Esophagus muscularis mucosa (tissue), 4 donors: ENCODE data around the gene PLSCR3. TPM values are rescaled to one million over a fixed set of nuclear protein-coding genes. Genes with fewer than 3 reads are reported as not detected.

Experiments used
- DNase-seq: peaks from one replicate; pipeline ENCODE4 v3.0.0-alpha.2; 2017; ENCODE audit errors: extremely low spot score
- H3K27ac ChIP-seq, 4 donors: fragments of 200-600 bp; sonication (generic); replicated peaks in 1 of 4; 1 replicate in 3 of 4; 2 replicates in 1 of 4; pipeline ENCODE4 v1.5.1; 2016 to 2019; ENCODE audit warnings: mild to moderate bottlenecking in 1 of 4
- H3K27me3 ChIP-seq, 4 donors: fragments of 200-600 bp; sonication (generic); one replicate each; pipeline versions ENCODE4 v1.5.1 to v1.6.0; 2016 to 2019
- H3K36me3 ChIP-seq, 4 donors: fragments of 200-600 bp; sonication (generic); one replicate each; pipeline ENCODE4 v1.5.1; 2016 to 2019
- H3K4me1 ChIP-seq, 4 donors: fragments of 200-600 bp; sonication (generic); one replicate each; pipeline ENCODE4 v1.5.1; 2016 to 2019
- H3K4me3 ChIP-seq, 4 donors: fragments of 200-600 bp; sonication (generic); 1 replicate in 2 of 4; 2 replicates in 2 of 4; pipeline ENCODE4 v1.5.1; 2016 to 2019; ENCODE audit warnings: mild to moderate bottlenecking in 4 of 4, moderate library complexity in 1 of 4
- H3K9me3 ChIP-seq, 4 donors: fragments of 200-600 bp; sonication (generic); 1 replicate in 3 of 4; 2 replicates in 1 of 4; pipeline ENCODE4 v1.5.1; 2016 to 2019
- CTCF ChIP-seq, 3 experiments: fragments of 200-600 bp in 2 of 3; fragments of 450-650 bp in 1 of 3; sonication (generic) in 2 of 3; IDR thresholded peaks; one replicate each; pipeline ENCODE4 v1.5.1; 2017 to 2019; ENCODE audit warnings: antibody characterized with exemption in 3 of 3, mild to moderate bottlenecking in 2 of 3, moderate library complexity in 1 of 3
- EP300 ChIP-seq: sonication (generic); formaldehyde crosslinking; IDR thresholded peaks from one replicate; pipeline ENCODE4 v1.6.1; 2017; ENCODE audit warnings: antibody characterized with exemption
- POLR2A ChIP-seq: fragments of 450-650 bp; IDR thresholded peaks from one replicate; pipeline ENCODE4 v1.6.1; 2017; ENCODE audit warnings: antibody characterized with exemption, moderate library complexity, mild to moderate bottlenecking, low read depth
- POLR2AphosphoS5 ChIP-seq, 2 donors: sonication (generic); formaldehyde crosslinking; IDR thresholded peaks; one replicate each; pipeline ENCODE4 v1.6.1; 2017; ENCODE audit warnings: antibody characterized with exemption in 2 of 2
- WGBS: methylation state at CpG from one replicate; pipeline ENCODE4 v1.1.5; 2018; 5-methylcytosine and 5-hydroxymethylcytosine counted together
- intact Hi-C: fragments of 100-400 bp; cut with DNase I; formaldehyde crosslinking; loops from one replicate; pipeline ENCODE4 v1.15.1; 2023
- total RNA-seq, 4 donors: library from RNA; depleted of rRNA; stranded (reverse); fragments of >200 nt; gene quantifications; one replicate each; pipeline versions ENCODE4 v1.1.0 to v1.2.1, GENCODE V29; 2016

The PLSCR3 gene
- total RNA-seq, 4 donors from 2014 or later = 17.7 to 39.9 (median 24.3) TPM

- Histone ChIP-seq H3K36me3 (peaks cover 12 to 41% (median 31%) of the 10 kb centered on the region in 4 donors), H3K27me3 (no peaks in the 10 kb centered on the region), H3K4me3 (peak overlapping the region; percentile 75 to 90 (median 82)), H3K9me3 (no peaks in the 10 kb centered on the region), H3K4me1 (peaks cover 14 to 36% (median 26%) of the 10 kb centered on the region in 4 donors), H3K27ac (peak overlapping the region; percentile 89 to 98 (median 94))
- DNase-seq = no peak
- intact Hi-C loops = no loop called here
- no peak for TF ChIP-seq CTCF (IDR thresholded peaks at IDR 0.05)
- TF ChIP-seq EP300 = no peak
- no peak for TF ChIP-seq POLR2AphosphoS5 (IDR thresholded peaks at IDR 0.05)
- no peak for TF ChIP-seq POLR2A
- 9% methylated on average over 28 of the region's 48 CpGs for WGBS
Observed at GRCh38 chr17:7393613-7394451, 493 bp downstream of the PLSCR3 start.

- no peak for TF ChIP-seq CTCF (IDR thresholded peaks at IDR 0.05)
- no peak for TF ChIP-seq POLR2A
- TF ChIP-seq POLR2AphosphoS5 (IDR thresholded peaks at IDR 0.05) = no peak
- TF ChIP-seq EP300 = no peak
- WGBS = 77% methylated on average over 34 of the region's 42 CpGs
- DNase-seq = no peak
- Histone ChIP-seq H3K4me3 (peak overlapping the region; percentile 75 to 90 (median 82)), H3K27me3 (no peaks in the 10 kb centered on the region), H3K36me3 (peaks cover 16 to 50% (median 40%) of the 10 kb centered on the region in 4 donors), H3K4me1 (peaks cover 14 to 36% (median 26%) of the 10 kb centered on the region in 4 donors), H3K9me3 (no peaks in the 10 kb centered on the region), H3K27ac (peak overlapping the region; percentile 89 to 98 (median 94))
- intact Hi-C loops = no loop called here
Observed at GRCh38 chr17:7392696-7393612, 1.4 kb downstream of the PLSCR3 start.

GRCh38 chr17:7391307-7391706, 3.0 kb downstream of the PLSCR3 start:
- peaks cover 16 to 65% (median 50%) of the 10 kb centered on the region in 4 donors for H3K36me3 ChIP-seq
- no peaks in the 10 kb centered on the region for H3K9me3 ChIP-seq
- intact Hi-C loops = no loop called here
- no peaks in the 10 kb centered on the region for H3K27me3 ChIP-seq
- TF ChIP-seq CTCF (IDR thresholded peaks at IDR 0.05) (no peak), EP300 (no peak), POLR2A (no peak), POLR2AphosphoS5 (IDR thresholded peaks at IDR 0.05) (no peak)
- DNase-seq = no peak
- WGBS = 60% methylated on average over 1 of the region's 2 CpGs
- peaks cover 14 to 36% (median 26%) of the 10 kb centered on the region in 4 donors for H3K4me1 ChIP-seq
- H3K27ac ChIP-seq = no peak overlapping the region
- no peak overlapping the region for H3K4me3 ChIP-seq

GRCh38 chr17:7389924-7390910, 4.1 kb downstream of the PLSCR3 start:
- intact Hi-C loops = no loop called here
- 89% methylated on average over 19 of the region's 19 CpGs for WGBS
- Histone ChIP-seq H3K27ac (no peak overlapping the region), H3K9me3 (no peaks in the 10 kb centered on the region), H3K4me3 (no peak overlapping the region), H3K4me1 (peaks cover 14 to 29% (median 21%) of the 10 kb centered on the region in 4 donors), H3K36me3 (peaks cover 16 to 69% (median 51%) of the 10 kb centered on the region in 4 donors), H3K27me3 (no peaks in the 10 kb centered on the region)
- TF ChIP-seq EP300 = no peak
- no peak for TF ChIP-seq POLR2A
- no peak for TF ChIP-seq POLR2AphosphoS5 (IDR thresholded peaks at IDR 0.05)
- TF ChIP-seq CTCF (IDR thresholded peaks at IDR 0.05) = no peak
- no peak for DNase-seq
